Measurements from ENCODE around the gene CFD. TPM values are rescaled to one million over a fixed set of nuclear protein-coding genes. Genes with fewer than 3 reads are reported as not detected.

CFD gene
- total RNA-seq, 6 experiments from 2014 or later, result 3.5 to 9.6 (median 7.8) TPM

GRCh38 chr19:881385-882071, 22.1 kb downstream of the CFD start:
- Histone ChIP-seq H3K4me3 (no peak overlapping the region), H3K27ac (no peak overlapping the region), H3K27me3 (no peaks in the 10 kb centered on the region), H3K9me3 (no peaks in the 10 kb centered on the region), H3K36me3 (peaks cover 0 to 12% (median 1%) of the 10 kb centered on the region in 4 donors), H3K4me1 (no peaks in the 10 kb centered on the region)
- no peak for ATAC-seq
- TF ChIP-seq CTCF (IDR thresholded peaks at IDR 0.05) (no peak), POLR2A (IDR thresholded peaks at IDR 0.05) (no peak)
- WGBS (ENCODE audit: insufficient coverage, low coverage, low lambda C conversion rate, missing lambda C conversion rate), result no CpG with 5 or more reads among the region's 34 CpGs
- intact Hi-C loops (cut with DNase I), result no loop called here
- DNase-seq, result no peak

- H3K4me1 ChIP-seq, result no peaks in the 10 kb centered on the region
- no peak overlapping the region for H3K4me3 ChIP-seq
- no peak overlapping the region for H3K27ac ChIP-seq
- H3K36me3 ChIP-seq, result peaks cover 0 to 12% (median 1%) of the 10 kb centered on the region in 4 donors
- WGBS (ENCODE audit: insufficient coverage, low coverage, low lambda C conversion rate, missing lambda C conversion rate), result 92% methylated on average over 8 of the region's 30 CpGs
- intact Hi-C loops (cut with DNase I), result no loop called here
- H3K9me3 ChIP-seq, result no peaks in the 10 kb centered on the region
- DNase-seq (no peak), ATAC-seq (no peak)
- no peak for TF ChIP-seq POLR2A (IDR thresholded peaks at IDR 0.05)
- H3K27me3 ChIP-seq, result no peaks in the 10 kb centered on the region
Measured at GRCh38 chr19:882871-883497, 23.5 kb downstream of the CFD start.

GRCh38 chr19:883661-884211, 24.3 kb downstream of the CFD start:
- Histone ChIP-seq H3K36me3 (peaks cover 0 to 12% (median 1%) of the 10 kb centered on the region in 4 donors), H3K27ac (no peak overlapping the region), H3K27me3 (no peaks in the 10 kb centered on the region), H3K4me1 (no peaks in the 10 kb centered on the region), H3K9me3 (no peaks in the 10 kb centered on the region), H3K4me3 (no peak overlapping the region)
- intact Hi-C loops (cut with DNase I), result no loop called here
- TF ChIP-seq POLR2A (IDR thresholded peaks at IDR 0.05) (no peak), CTCF (IDR thresholded peaks at IDR 0.05) (no peak)
- 88% methylated on average over 3 of the region's 22 CpGs for WGBS (ENCODE audit: insufficient coverage, low coverage, low lambda C conversion rate, missing lambda C conversion rate)
- ATAC-seq (peak in 2 of 4 donors; percentile 6 to 28), DNase-seq (no peak)

GRCh38 chr19:884420-885211, 25.2 kb downstream of the CFD start:
- intact Hi-C loops (cut with DNase I), result no loop called here
- Histone ChIP-seq H3K36me3 (peaks cover 0 to 12% (median 2%) of the 10 kb centered on the region in 4 donors), H3K27ac (no peak overlapping the region), H3K4me1 (no peaks in the 10 kb centered on the region), H3K9me3 (no peaks in the 10 kb centered on the region), H3K27me3 (no peaks in the 10 kb centered on the region), H3K4me3 (no peak overlapping the region)
- no peak for DNase-seq
- WGBS (ENCODE audit: insufficient coverage, low coverage, low lambda C conversion rate, missing lambda C conversion rate), result 100% methylated on average over 3 of the region's 51 CpGs
- ATAC-seq, result no peak
- TF ChIP-seq CTCF (IDR thresholded peaks at IDR 0.05) (no peak), POLR2A (IDR thresholded peaks at IDR 0.05) (no peak)
